ENCODE measurements around the gene KCNA3. TPM values are rescaled to one million over a fixed set of nuclear protein-coding genes. Genes with fewer than 3 reads are reported as not detected.

The KCNA3 gene
- total RNA-seq, 1 experiment from 2014 or later: 0.59 TPM

GRCh38 chr1:110690709-110691365 lies 16.1 kb upstream of the KCNA3 start:
- DNase-seq: no peak
- Histone ChIP-seq H3K27me3 (ENCODE audit: control insufficient read depth, insufficient read depth, low read length) (no peaks in the 10 kb centered on the region; the same call in 1 of the 2 replicates), H3K4me3 (ENCODE audit: insufficient read depth, low read depth, low read length) (no peak overlapping the region), H3K36me3 (replicated peaks; ENCODE audit: control insufficient read depth, insufficient read depth, low read length) (no peaks in the 10 kb centered on the region)

- no peak for DNase-seq
- Histone ChIP-seq H3K4me3 (ENCODE audit: insufficient read depth, low read depth, low read length) (no peak overlapping the region), H3K36me3 (replicated peaks; ENCODE audit: control insufficient read depth, insufficient read depth, low read length) (no peaks in the 10 kb centered on the region), H3K27me3 (ENCODE audit: control insufficient read depth, insufficient read depth, low read length) (no peaks in the 10 kb centered on the region; the same call in 1 of the 2 replicates)
These were observed 15.1 kb upstream of the KCNA3 start for GRCh38 chr1:110689868-110690267.

- H3K4me3 ChIP-seq (ENCODE audit: insufficient read depth, low read depth, low read length): no peak overlapping the region
- no peaks in the 10 kb centered on the region for H3K36me3 ChIP-seq (replicated peaks; ENCODE audit: control insufficient read depth, insufficient read depth, low read length)
- no peak for DNase-seq
- H3K27me3 ChIP-seq (ENCODE audit: control insufficient read depth, insufficient read depth, low read length): no peaks in the 10 kb centered on the region; the same call in 1 of the 2 replicates
These were observed 13.8 kb upstream of the KCNA3 start for GRCh38 chr1:110688514-110688913.

- Histone ChIP-seq H3K27me3 (ENCODE audit: control insufficient read depth, insufficient read depth, low read length) (no peaks in the 10 kb centered on the region; the same call in 1 of the 2 replicates), H3K36me3 (replicated peaks; ENCODE audit: control insufficient read depth, insufficient read depth, low read length) (no peaks in the 10 kb centered on the region), H3K4me3 (ENCODE audit: insufficient read depth, low read depth, low read length) (no peak overlapping the region)
- DNase-seq: no peak
These were observed 12.5 kb upstream of the KCNA3 start for GRCh38 chr1:110687250-110687649.

GRCh38 chr1:110686188-110686587 lies 11.4 kb upstream of the KCNA3 start:
- Histone ChIP-seq H3K27me3 (ENCODE audit: control insufficient read depth, insufficient read depth, low read length) (peaks cover 4% of the 10 kb centered on the region; the same call in 1 of the 2 replicates), H3K36me3 (replicated peaks; ENCODE audit: control insufficient read depth, insufficient read depth, low read length) (no peaks in the 10 kb centered on the region), H3K4me3 (ENCODE audit: insufficient read depth, low read depth, low read length) (no peak overlapping the region)
- DNase-seq: no peak

- peaks cover 8% of the 10 kb centered on the region; the same call in 1 of the 2 replicates for H3K27me3 ChIP-seq (ENCODE audit: control insufficient read depth, insufficient read depth, low read length)
- no peaks in the 10 kb centered on the region for H3K36me3 ChIP-seq (replicated peaks; ENCODE audit: control insufficient read depth, insufficient read depth, low read length)
- H3K4me3 ChIP-seq (ENCODE audit: insufficient read depth, low read depth, low read length): no peak overlapping the region
- no peak for DNase-seq
These were observed 9.8 kb upstream of the KCNA3 start for GRCh38 chr1:110684491-110684890.

- Histone ChIP-seq H3K36me3 (replicated peaks; ENCODE audit: control insufficient read depth, insufficient read depth, low read length) (no peaks in the 10 kb centered on the region), H3K4me3 (ENCODE audit: insufficient read depth, low read depth, low read length) (no peak overlapping the region), H3K27me3 (ENCODE audit: control insufficient read depth, insufficient read depth, low read length) (peaks cover 8% of the 10 kb centered on the region; the same call in 1 of the 2 replicates)
- no peak for DNase-seq
These were observed 8.2 kb upstream of the KCNA3 start for GRCh38 chr1:110682898-110683297.

- Histone ChIP-seq H3K4me3 (ENCODE audit: insufficient read depth, low read depth, low read length) (no peak overlapping the region), H3K27me3 (ENCODE audit: control insufficient read depth, insufficient read depth, low read length) (peaks cover 32% of the 10 kb centered on the region), H3K36me3 (replicated peaks; ENCODE audit: control insufficient read depth, insufficient read depth, low read length) (no peaks in the 10 kb centered on the region)
- DNase-seq: no peak
These were observed 5.4 kb upstream of the KCNA3 start for GRCh38 chr1:110680036-110680735.

- no peak for DNase-seq
- no peaks in the 10 kb centered on the region for H3K36me3 ChIP-seq (replicated peaks; ENCODE audit: control insufficient read depth, insufficient read depth, low read length)
- H3K4me3 ChIP-seq (ENCODE audit: insufficient read depth, low read depth, low read length): no peak overlapping the region
- peaks cover 59% of the 10 kb centered on the region for H3K27me3 ChIP-seq (ENCODE audit: control insufficient read depth, insufficient read depth, low read length)
These were observed 2.8 kb upstream of the KCNA3 start for GRCh38 chr1:110677526-110677925.

- H3K36me3 ChIP-seq (replicated peaks; ENCODE audit: control insufficient read depth, insufficient read depth, low read length): no peaks in the 10 kb centered on the region
- H3K4me3 ChIP-seq (ENCODE audit: insufficient read depth, low read depth, low read length): no peak overlapping the region
- no peak for DNase-seq
- H3K27me3 ChIP-seq (ENCODE audit: control insufficient read depth, insufficient read depth, low read length): peaks cover 63% of the 10 kb centered on the region
These were observed 2.2 kb upstream of the KCNA3 start for GRCh38 chr1:110676970-110677369.

- DNase-seq: no peak
- peaks cover 73% of the 10 kb centered on the region for H3K27me3 ChIP-seq (ENCODE audit: control insufficient read depth, insufficient read depth, low read length)
- H3K4me3 ChIP-seq (ENCODE audit: insufficient read depth, low read depth, low read length): peak overlapping the region; percentile 69
- no peaks in the 10 kb centered on the region for H3K36me3 ChIP-seq (replicated peaks; ENCODE audit: control insufficient read depth, insufficient read depth, low read length)
These were observed 486 bp upstream of the KCNA3 start for GRCh38 chr1:110675060-110675791.

- Histone ChIP-seq H3K27me3 (ENCODE audit: control insufficient read depth, insufficient read depth, low read length) (peaks cover 72% of the 10 kb centered on the region), H3K36me3 (replicated peaks; ENCODE audit: control insufficient read depth, insufficient read depth, low read length) (no peaks in the 10 kb centered on the region), H3K4me3 (ENCODE audit: insufficient read depth, low read depth, low read length) (peak overlapping the region; percentile 69)
- no peak for DNase-seq
These were observed 869 bp downstream of the KCNA3 start for GRCh38 chr1:110673805-110674336.

GRCh38 chr1:110673197-110673701 lies 1.5 kb downstream of the KCNA3 start:
- no peak for DNase-seq
- H3K36me3 ChIP-seq (replicated peaks; ENCODE audit: control insufficient read depth, insufficient read depth, low read length): no peaks in the 10 kb centered on the region
- H3K27me3 ChIP-seq (ENCODE audit: control insufficient read depth, insufficient read depth, low read length): peaks cover 72% of the 10 kb centered on the region
- H3K4me3 ChIP-seq (ENCODE audit: insufficient read depth, low read depth, low read length): no peak overlapping the region

- no peak overlapping the region for H3K4me3 ChIP-seq (ENCODE audit: insufficient read depth, low read depth, low read length)
- H3K27me3 ChIP-seq (ENCODE audit: control insufficient read depth, insufficient read depth, low read length): peaks cover 72% of the 10 kb centered on the region
- no peak for DNase-seq
These were observed 2.0 kb downstream of the KCNA3 start for GRCh38 chr1:110672753-110673108.

More at GRCh38 chr1:110672753-110673108, 2.0 kb downstream of the KCNA3 start:
- no peaks in the 10 kb centered on the region for H3K36me3 ChIP-seq (replicated peaks; ENCODE audit: control insufficient read depth, insufficient read depth, low read length)

Measured in H7 (cell line).